NCI-H446 (cell line): Measurements from ENCODE around the gene ZNF593.

Experiments
- DNase-seq, 2 experiments: peaks; one replicate each; lab custom pipeline; 2025; lab: John Stamatoyannopoulos, UW

The ZNF593 gene

GRCh38 chr1:26169669-26170471 is at the start of gene ZNF593:
ZNF593 (plus strand) TSS chr1:26169908; CDS start chr1:26169984, 76 bp downstream.
- peak; percentile 85 to 96 for DNase-seq

GRCh38 chr1:26121854-26122773 is 47.6 kb upstream of the ZNF593 start:
- DNase-seq = no peak

GRCh38 chr1:26122988-26123973 is 46.4 kb upstream of the ZNF593 start:
- DNase-seq = no peak

GRCh38 chr1:26124418-26125331 is 45.0 kb upstream of the ZNF593 start:
- DNase-seq = no peak

- DNase-seq = no peak
Observed at GRCh38 chr1:26125382-26125781, 44.3 kb upstream of the ZNF593 start.

- DNase-seq = no peak
Observed at GRCh38 chr1:26125946-26126320, 43.8 kb upstream of the ZNF593 start.

- no peak for DNase-seq
Observed at GRCh38 chr1:26126321-26127084, 43.2 kb upstream of the ZNF593 start.

- DNase-seq = no peak
Observed at GRCh38 chr1:26127235-26128163, 42.2 kb upstream of the ZNF593 start.

GRCh38 chr1:26129778-26130177 is 39.9 kb upstream of the ZNF593 start:
- DNase-seq = no peak

GRCh38 chr1:26130695-26131094 is 39.0 kb upstream of the ZNF593 start:
- no peak for DNase-seq

GRCh38 chr1:26132128-26132833 is 37.4 kb upstream of the ZNF593 start:
- DNase-seq = peak in 1 of 2 experiments; percentile 28

GRCh38 chr1:26132834-26133167 is 36.9 kb upstream of the ZNF593 start:
- no peak for DNase-seq

GRCh38 chr1:26134466-26134865 is 35.2 kb upstream of the ZNF593 start:
- no peak for DNase-seq

GRCh38 chr1:26138974-26139558 is 30.6 kb upstream of the ZNF593 start:
- DNase-seq = no peak

GRCh38 chr1:26142159-26142558 is 27.5 kb upstream of the ZNF593 start:
- DNase-seq = peak in 1 of 2 experiments; percentile 16

- DNase-seq = peak; percentile 89 to 90
Observed at GRCh38 chr1:26145041-26145959, 24.4 kb upstream of the ZNF593 start.

- no peak for DNase-seq
Observed at GRCh38 chr1:26145960-26146294, 23.8 kb upstream of the ZNF593 start.
